A549 (cell line): ENCODE results near the gene ANKRD6.

Experiments used
- BHLHE40 ChIP-seq: IDR thresholded peaks from 2 replicates; pipeline ENCODE4 v1.6.1; 2012; ENCODE audit warnings: low read depth, low read length, inconsistent platforms
- CHD4 ChIP-seq: fragments of 200-600 bp; sonication (generic); IDR thresholded peaks from 2 replicates; pipeline ENCODE4 v1.6.1; 2016; ENCODE audit warnings: antibody characterized with exemption, mild to moderate bottlenecking, borderline replicate concordance
- EP300 ChIP-seq, 2 experiments: fragments of >200 bp; sonication (Bioruptor Twin); formaldehyde crosslinking; IDR thresholded peaks; 2 replicates in 1 of 2; 3 replicates in 1 of 2; pipeline ENCODE4 v1.6.1; 2016 to 2017
- MAFK ChIP-seq: fragments of 450-650 bp; IDR thresholded peaks from 2 replicates; pipeline ENCODE4 v1.6.1; 2014; ENCODE audit not compliant: partially characterized antibody
- MYC ChIP-seq: IDR thresholded peaks from 2 replicates; pipeline ENCODE4 v1.6.1; 2012; ENCODE audit warnings: mild to moderate bottlenecking, inconsistent platforms, low read length, improper control_type of control experiment, borderline replicate concordance
- NPAS2 ChIP-seq: fragments of 250-450 bp; sonication (Bioruptor Pico); IDR thresholded peaks from 2 replicates; pipeline ENCODE4 v1.8.0; 2022; ENCODE audit warnings: mild to moderate bottlenecking, moderate library complexity, borderline replicate concordance
- POLR2A ChIP-seq: IDR thresholded peaks from 2 replicates; pipeline ENCODE4 v1.6.1; 2012; ENCODE audit warnings: mild to moderate bottlenecking, low read length
- POLR2AphosphoS2 ChIP-seq: conservative IDR thresholded peaks from 2 replicates; pipeline ENCODE4 v1.6.1; 2012; ENCODE audit warnings: low read length, improper control_type of control experiment, inconsistent platforms
- RAD21 ChIP-seq, 2 experiments: fragments of >200 bp in 1 of 2; sonication (Bioruptor Twin) in 1 of 2; formaldehyde crosslinking in 1 of 2; IDR thresholded peaks in 1 of 2; conservative IDR thresholded peaks in 1 of 2; 2 replicates in 1 of 2; 3 replicates in 1 of 2; pipeline ENCODE4 v1.6.1; 2012 to 2018; ENCODE audit warnings: inconsistent platforms in 1 of 2
- RFX5 ChIP-seq: fragments of 450-650 bp; IDR thresholded peaks from 2 replicates; pipeline ENCODE4 v1.7.1; 2014; ENCODE audit warnings: antibody characterized with exemption, mild to moderate bottlenecking, moderate library complexity
- RNF2 ChIP-seq: fragments of 200-600 bp; sonication (generic); IDR thresholded peaks from 2 replicates; pipeline ENCODE4 v1.6.1; 2016; ENCODE audit warnings: low read depth, mild to moderate bottlenecking, antibody characterized with exemption, moderate library complexity, borderline replicate concordance
- SREBF2 ChIP-seq: fragments of 450-650 bp; IDR thresholded peaks from 2 replicates; pipeline ENCODE4 v1.6.1; 2014; ENCODE audit warnings: mild to moderate bottlenecking, moderate library complexity
- TF ChIP-seq, protein P1 (sequence below): fragments of >200 bp; sonication (Bioruptor Twin); formaldehyde crosslinking; IDR thresholded peaks from 3 replicates; pipeline ENCODE4 v1.5.1; 2016
- TF ChIP-seq, protein P2 (sequence below): fragments of 200-600 bp; sonication (generic); IDR thresholded peaks from 2 replicates; pipeline ENCODE4 v1.6.1; 2016; ENCODE audit warnings: antibody characterized with exemption, mild to moderate bottlenecking, moderate library complexity

DNA sequence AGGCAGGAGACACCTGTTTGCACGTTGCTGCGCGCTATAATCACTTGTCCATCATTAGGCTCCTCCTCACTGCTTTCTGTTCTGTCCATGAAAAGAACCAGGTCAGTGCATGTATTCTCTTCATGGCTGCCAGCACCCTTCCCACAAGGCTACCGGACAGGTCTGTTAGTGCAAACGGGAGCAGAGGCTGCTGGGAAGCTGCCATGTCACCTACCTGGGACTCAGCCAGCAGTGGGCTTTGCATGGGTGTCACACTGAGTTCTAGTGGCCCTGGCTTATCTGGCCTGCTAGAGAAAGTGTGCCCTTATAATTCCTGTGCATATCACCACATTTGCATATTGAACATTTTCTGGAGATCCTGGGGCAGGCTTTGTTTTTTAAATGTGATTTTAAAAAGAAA lies 180.8 kb downstream of the ANKRD6 start:
- no peak for TF ChIP-seq POLR2A
- TF ChIP-seq RAD21 (conservative IDR thresholded peaks at IDR 0.05 in 1 of 2, IDR thresholded peaks at IDR 0.05 in 1 of 2): no peak
- TF ChIP-seq, protein P1, sequence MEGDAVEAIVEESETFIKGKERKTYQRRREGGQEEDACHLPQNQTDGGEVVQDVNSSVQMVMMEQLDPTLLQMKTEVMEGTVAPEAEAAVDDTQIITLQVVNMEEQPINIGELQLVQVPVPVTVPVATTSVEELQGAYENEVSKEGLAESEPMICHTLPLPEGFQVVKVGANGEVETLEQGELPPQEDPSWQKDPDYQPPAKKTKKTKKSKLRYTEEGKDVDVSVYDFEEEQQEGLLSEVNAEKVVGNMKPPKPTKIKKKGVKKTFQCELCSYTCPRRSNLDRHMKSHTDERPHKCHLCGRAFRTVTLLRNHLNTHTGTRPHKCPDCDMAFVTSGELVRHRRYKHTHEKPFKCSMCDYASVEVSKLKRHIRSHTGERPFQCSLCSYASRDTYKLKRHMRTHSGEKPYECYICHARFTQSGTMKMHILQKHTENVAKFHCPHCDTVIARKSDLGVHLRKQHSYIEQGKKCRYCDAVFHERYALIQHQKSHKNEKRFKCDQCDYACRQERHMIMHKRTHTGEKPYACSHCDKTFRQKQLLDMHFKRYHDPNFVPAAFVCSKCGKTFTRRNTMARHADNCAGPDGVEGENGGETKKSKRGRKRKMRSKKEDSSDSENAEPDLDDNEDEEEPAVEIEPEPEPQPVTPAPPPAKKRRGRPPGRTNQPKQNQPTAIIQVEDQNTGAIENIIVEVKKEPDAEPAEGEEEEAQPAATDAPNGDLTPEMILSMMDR: no peak
- TF ChIP-seq MYC: no peak
- no peak for TF ChIP-seq NPAS2 (CRISPR knock-in tag)
- TF ChIP-seq RFX5: no peak
- no peak for TF ChIP-seq BHLHE40
- TF ChIP-seq, protein P2, sequence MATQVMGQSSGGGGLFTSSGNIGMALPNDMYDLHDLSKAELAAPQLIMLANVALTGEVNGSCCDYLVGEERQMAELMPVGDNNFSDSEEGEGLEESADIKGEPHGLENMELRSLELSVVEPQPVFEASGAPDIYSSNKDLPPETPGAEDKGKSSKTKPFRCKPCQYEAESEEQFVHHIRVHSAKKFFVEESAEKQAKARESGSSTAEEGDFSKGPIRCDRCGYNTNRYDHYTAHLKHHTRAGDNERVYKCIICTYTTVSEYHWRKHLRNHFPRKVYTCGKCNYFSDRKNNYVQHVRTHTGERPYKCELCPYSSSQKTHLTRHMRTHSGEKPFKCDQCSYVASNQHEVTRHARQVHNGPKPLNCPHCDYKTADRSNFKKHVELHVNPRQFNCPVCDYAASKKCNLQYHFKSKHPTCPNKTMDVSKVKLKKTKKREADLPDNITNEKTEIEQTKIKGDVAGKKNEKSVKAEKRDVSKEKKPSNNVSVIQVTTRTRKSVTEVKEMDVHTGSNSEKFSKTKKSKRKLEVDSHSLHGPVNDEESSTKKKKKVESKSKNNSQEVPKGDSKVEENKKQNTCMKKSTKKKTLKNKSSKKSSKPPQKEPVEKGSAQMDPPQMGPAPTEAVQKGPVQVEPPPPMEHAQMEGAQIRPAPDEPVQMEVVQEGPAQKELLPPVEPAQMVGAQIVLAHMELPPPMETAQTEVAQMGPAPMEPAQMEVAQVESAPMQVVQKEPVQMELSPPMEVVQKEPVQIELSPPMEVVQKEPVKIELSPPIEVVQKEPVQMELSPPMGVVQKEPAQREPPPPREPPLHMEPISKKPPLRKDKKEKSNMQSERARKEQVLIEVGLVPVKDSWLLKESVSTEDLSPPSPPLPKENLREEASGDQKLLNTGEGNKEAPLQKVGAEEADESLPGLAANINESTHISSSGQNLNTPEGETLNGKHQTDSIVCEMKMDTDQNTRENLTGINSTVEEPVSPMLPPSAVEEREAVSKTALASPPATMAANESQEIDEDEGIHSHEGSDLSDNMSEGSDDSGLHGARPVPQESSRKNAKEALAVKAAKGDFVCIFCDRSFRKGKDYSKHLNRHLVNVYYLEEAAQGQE: no peak
- TF ChIP-seq SREBF2: no peak
- no peak for TF ChIP-seq CHD4
- no peak for TF ChIP-seq EP300 (IDR thresholded peaks at IDR 0.05)
- TF ChIP-seq RNF2: no peak
- TF ChIP-seq MAFK: no peak
- TF ChIP-seq POLR2AphosphoS2: no peak
